H9 (cell line): ENCODE measurements around the gene CNTD1. TPM values are rescaled to one million over a fixed set of nuclear protein-coding genes. Genes with fewer than 3 reads are reported as not detected.
A peak's percentile ranks its signal among the peaks of the same experiment; 100 is the strongest.

ENCODE experiments used
- DNase-seq: peaks from one replicate; pipeline ENCODE4 v3.0.0-alpha.2; 2017
- H2AFZ ChIP-seq: one replicate; pipeline ENCODE4 v1.6.1; 2013; ENCODE audit warnings: mild to moderate bottlenecking, low read length, control low read depth, moderate library complexity
- H2AK5ac ChIP-seq: 2 replicates; pipeline ENCODE4 v1.6.1; 2013; ENCODE audit warnings: low read length, control low read depth, mixed read lengths; ENCODE audit not compliant: insufficient read length
- H2BK120ac ChIP-seq: one replicate; pipeline ENCODE4 v1.6.1; 2013; ENCODE audit warnings: low read depth, mild to moderate bottlenecking, low read length, control low read depth, inconsistent platforms; ENCODE audit not compliant: poor library complexity, severe bottlenecking
- H2BK12ac ChIP-seq: 2 replicates; pipeline ENCODE4 v1.6.1; 2013; ENCODE audit warnings: low read length, control low read depth, mixed read lengths, low read depth; ENCODE audit not compliant: insufficient read length
- H2BK15ac ChIP-seq: 2 replicates; pipeline ENCODE4 v1.6.1; 2013; ENCODE audit warnings: low read depth, low read length, control low read depth
- H2BK20ac ChIP-seq: one replicate; pipeline ENCODE4 v1.6.1; 2013; ENCODE audit warnings: low read depth, mild to moderate bottlenecking, low read length, control low read depth, inconsistent platforms; ENCODE audit not compliant: poor library complexity, severe bottlenecking
- H2BK5ac ChIP-seq: 2 replicates; pipeline ENCODE4 v1.6.1; 2013; ENCODE audit warnings: low read length, control low read depth, mixed read lengths; ENCODE audit not compliant: insufficient read length
- H3K14ac ChIP-seq: 2 replicates; pipeline ENCODE4 v1.6.1; 2013; ENCODE audit warnings: low read length, control low read depth; ENCODE audit not compliant: insufficient read depth
- H3K18ac ChIP-seq: 2 replicates; pipeline ENCODE4 v1.6.1; 2013; ENCODE audit warnings: low read depth, mild to moderate bottlenecking, mixed read lengths, low read length, control low read depth; ENCODE audit not compliant: insufficient read length
- H3K23ac ChIP-seq: 2 replicates; pipeline ENCODE4 v1.6.1; 2013; ENCODE audit warnings: low read length, control low read depth, mixed read lengths, low read depth; ENCODE audit not compliant: insufficient read length
- H3K23me2 ChIP-seq: 2 replicates; pipeline ENCODE4 v1.6.1; 2013; ENCODE audit warnings: low read depth, mild to moderate bottlenecking, mixed read lengths, low read length, control low read depth; ENCODE audit not compliant: insufficient read length, poor library complexity, severe bottlenecking
- H3K27ac ChIP-seq: 2 replicates; pipeline ENCODE4 v1.5.1; 2013; ENCODE audit warnings: low read length, control low read depth, mixed read lengths, low read depth; ENCODE audit not compliant: insufficient read length
- H3K27me3 ChIP-seq: 2 replicates; pipeline ENCODE4 v1.6.1; 2013; ENCODE audit warnings: low read length, control low read depth, inconsistent platforms; ENCODE audit not compliant: insufficient read depth
- H3K4ac ChIP-seq: 2 replicates; pipeline ENCODE4 v1.6.1; 2013; ENCODE audit warnings: low read depth, mild to moderate bottlenecking, control low read depth, inconsistent platforms, low read length, moderate library complexity
- H3K4me1 ChIP-seq: 2 replicates; pipeline ENCODE4 v1.6.1; 2013; ENCODE audit warnings: low read length, control low read depth, inconsistent platforms; ENCODE audit not compliant: insufficient read depth
- H3K4me2 ChIP-seq: 2 replicates; pipeline ENCODE4 v1.6.1; 2013; ENCODE audit warnings: low read length, control low read depth, mixed read lengths; ENCODE audit not compliant: insufficient read length, insufficient read depth
- H3K56ac ChIP-seq: 2 replicates; pipeline ENCODE4 v1.6.1; 2013; ENCODE audit warnings: low read depth, mild to moderate bottlenecking, mixed read lengths, low read length, control low read depth; ENCODE audit not compliant: insufficient read length
- H3K79me1 ChIP-seq: 2 replicates; pipeline ENCODE4 v1.6.1; 2013; ENCODE audit warnings: low read depth, mild to moderate bottlenecking, moderate library complexity, low read length, control low read depth, inconsistent platforms; ENCODE audit not compliant: insufficient read depth, poor library complexity, severe bottlenecking
- H3K79me2 ChIP-seq: 2 replicates; pipeline ENCODE4 v1.6.1; 2013; ENCODE audit warnings: low read length, control low read depth, inconsistent platforms; ENCODE audit not compliant: insufficient read depth
- H3K9ac ChIP-seq: 2 replicates; pipeline ENCODE4 v1.6.1; 2013; ENCODE audit warnings: low read length, control low read depth, mixed read lengths; ENCODE audit not compliant: insufficient read length; ENCODE audit errors: extremely low read depth
- H3K9me3 ChIP-seq: one replicate; pipeline ENCODE4 v1.6.1; 2013; ENCODE audit warnings: low read depth, low read length, inconsistent platforms; ENCODE audit not compliant: control insufficient read depth
- H3T11ph ChIP-seq: one replicate; pipeline ENCODE4 v1.6.1; 2013; ENCODE audit warnings: mild to moderate bottlenecking, low read length, control low read depth, inconsistent platforms
- H4K20me1 ChIP-seq: one replicate; pipeline ENCODE4 v1.6.1; 2013; ENCODE audit not compliant: control insufficient read depth, insufficient read length, insufficient read depth
- H4K5ac ChIP-seq: 2 replicates; pipeline ENCODE4 v1.6.1; 2013; ENCODE audit warnings: low read depth, mild to moderate bottlenecking, mixed read lengths, low read length, control low read depth; ENCODE audit not compliant: insufficient read length
- H4K8ac ChIP-seq: replicated peaks from 2 replicates; pipeline ENCODE4 v1.6.1; 2013; ENCODE audit warnings: low read length, control low read depth, mixed read lengths, low read depth; ENCODE audit not compliant: insufficient read length
- H4K91ac ChIP-seq: 2 replicates; pipeline ENCODE4 v1.6.1; 2013; ENCODE audit warnings: low read depth, mild to moderate bottlenecking, moderate library complexity, mixed read lengths, low read length, control low read depth; ENCODE audit not compliant: insufficient read length
- H3K27ac Mint-ChIP-seq, 3 experiments: 2 replicates in 2 of 3; 3 replicates in 1 of 3; pipeline ENCODE4 v1.8.0; 2020 to 2021; ENCODE audit warnings: mixed read lengths in 3 of 3, mild to moderate bottlenecking in 1 of 3, moderate library complexity in 1 of 3
- H3K27me3 Mint-ChIP-seq: 2 replicates; pipeline ENCODE4 v1.8.0; 2021; ENCODE audit warnings: low read depth, mild to moderate bottlenecking, moderate library complexity, mixed read lengths
- H3K36me3 Mint-ChIP-seq, 3 experiments: 2 replicates in 2 of 3; 3 replicates in 1 of 3; pipeline ENCODE4 v1.8.0; 2020 to 2021; ENCODE audit warnings: low read depth in 3 of 3, mixed read lengths in 3 of 3; ENCODE audit not compliant: insufficient read depth in 1 of 3
- H3K4me1 Mint-ChIP-seq, 2 experiments: 2 replicates each; pipeline ENCODE4 v1.8.0; 2020; ENCODE audit warnings: mixed read lengths in 2 of 2
- H3K4me3 Mint-ChIP-seq, 2 experiments: 2 replicates in 1 of 2; 3 replicates in 1 of 2; pipeline ENCODE4 v1.8.0; 2020 to 2021; ENCODE audit warnings: mild to moderate bottlenecking in 2 of 2, mixed read lengths in 2 of 2, moderate library complexity in 1 of 2
- H3K9me3 Mint-ChIP-seq, 2 experiments: 2 replicates in 1 of 2; 3 replicates in 1 of 2; pipeline ENCODE4 v1.8.0; 2020; ENCODE audit warnings: mild to moderate bottlenecking in 2 of 2, mixed read lengths in 2 of 2, moderate library complexity in 1 of 2
- CTCF ChIP-seq: fragments of 200-600 bp; sonication (generic); conservative IDR thresholded peaks from 3 replicates; pipeline ENCODE4 v1.8.0; 2021; ENCODE audit warnings: antibody characterized with exemption, mild to moderate bottlenecking
- WGBS: extraction: QIAGEN DNeasy Blood & Tissue Kit; methylation state at CpG from one replicate; pipeline ENCODE4 v1.1.7; 2013; ENCODE audit warnings: missing lambda C conversion rate, low lambda C conversion rate, mixed read lengths; ENCODE audit not compliant: insufficient read length; ENCODE audit errors: extremely low coverage; 5-methylcytosine and 5-hydroxymethylcytosine counted together
- total RNA-seq: library from RNA; stranded (reverse); gene quantifications from 2 replicates; pipeline ENCODE4 v1.2.1, GENCODE V29; 2021

CNTD1 gene
- total RNA-seq, 1 experiment from 2014 or later, result not detected

- Histone ChIP-seq H2AFZ (peak overlapping the region; percentile 15), H3K14ac (no peak overlapping the region), H3K18ac (no peak overlapping the region), H2BK20ac (no peak overlapping the region), H3K23ac (no peak overlapping the region), H3K79me1 (no peaks in the 10 kb centered on the region), H4K5ac (no peak overlapping the region), H3K4ac (no peak overlapping the region), H2BK12ac (no peak overlapping the region), H3K23me2 (peaks cover 6% of the 10 kb centered on the region), H3K56ac (no peak overlapping the region), H2BK5ac (no peak overlapping the region), H3K4me2 (peak overlapping the region; percentile 67), H3K79me2 (no peaks in the 10 kb centered on the region), H3K4me1 (no peaks in the 10 kb centered on the region; the same call in 1 of the 2 replicates), H2AK5ac (no peak overlapping the region), H3K9ac (no peak overlapping the region), H2BK120ac (no peak overlapping the region), H3K27me3 (peaks cover 23% of the 10 kb centered on the region), H2BK15ac (no peak overlapping the region), H4K20me1 (no peaks in the 10 kb centered on the region), H4K91ac (no peak overlapping the region), H3T11ph (no peak overlapping the region), H3K27ac (no peak overlapping the region), H3K9me3 (no peaks in the 10 kb centered on the region), H4K8ac (no peak overlapping the region)
- Mint-ChIP-seq H3K9me3 (no peaks in the 10 kb centered on the region), H3K27ac (no peak overlapping the region), H3K4me3 (peak overlapping the region; percentile 61 to 75), H3K27me3 (peaks cover 46% of the 10 kb centered on the region), H3K36me3 (peaks cover 0 to 1% (median 0%) of the 10 kb centered on the region in 3 experiments; a peak in 1 of 7 replicates), H3K4me1 (peaks cover 18 to 25% of the 10 kb centered on the region in 2 experiments)
- no CpG with 5 or more reads among the region's 11 CpGs for WGBS
- TF ChIP-seq CTCF, result no peak
- no peak for DNase-seq
Measured at GRCh38 chr17:42759982-42760651, 38.5 kb upstream of the CNTD1 start.
